ENCODE measurements around the gene MEPE.

Gene MEPE

DNA sequence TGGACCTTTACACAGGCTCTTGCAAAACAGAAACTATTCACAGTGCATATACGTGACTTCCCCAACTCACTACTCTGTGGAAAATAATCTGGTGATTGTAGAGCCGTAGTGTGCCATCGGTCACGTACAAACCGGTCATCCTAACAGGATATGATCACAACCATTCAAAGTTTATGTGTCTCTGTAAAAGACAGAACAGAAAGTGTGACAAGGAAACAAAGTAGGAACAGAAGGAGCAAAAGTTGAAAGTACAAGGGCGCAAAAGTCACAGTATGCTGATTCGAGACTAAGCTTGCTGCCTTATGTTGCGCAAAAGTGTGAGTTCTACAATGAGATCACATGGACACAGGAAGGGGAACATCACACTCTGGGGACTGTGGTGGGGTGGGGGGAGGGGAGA, 18.6 kb downstream of the MEPE start:
- no peak overlapping the region for H3K4me3 ChIP-seq (ENCODE audit: low read length)
- no peak for DNase-seq (ENCODE audit: low read depth)
- no peak for TF ChIP-seq CTCF (conservative IDR thresholded peaks at IDR 0.05; ENCODE audit: low read length)

DNA sequence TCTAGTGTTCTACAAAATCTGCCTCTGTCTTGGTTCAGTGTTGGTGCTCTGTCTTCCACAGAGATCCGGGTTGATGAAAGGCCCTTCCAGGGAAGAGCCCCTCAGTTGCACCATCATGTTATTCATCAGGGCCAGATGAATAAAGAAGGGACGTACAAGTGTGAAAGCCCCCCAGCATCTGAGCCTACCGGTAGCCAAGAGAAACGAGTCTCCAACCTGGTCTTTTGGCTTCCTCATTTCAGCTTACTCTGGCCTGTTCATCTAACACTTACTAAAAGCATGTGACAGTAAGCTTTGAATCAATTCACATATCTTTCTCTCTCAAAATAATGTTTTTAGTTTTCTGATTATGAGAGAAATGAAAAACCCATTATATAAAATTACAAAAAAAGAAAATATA, 19.2 kb downstream of the MEPE start:
- no peak for DNase-seq (ENCODE audit: low read depth)
- H3K4me3 ChIP-seq (ENCODE audit: low read length) = no peak overlapping the region
- TF ChIP-seq CTCF (conservative IDR thresholded peaks at IDR 0.05; ENCODE audit: low read length) = no peak

GRCh38 chr4:87853108-87853507, 20.3 kb downstream of the MEPE start:
- peak; percentile 64 for TF ChIP-seq CTCF (conservative IDR thresholded peaks at IDR 0.05; ENCODE audit: low read length)
- H3K4me3 ChIP-seq (ENCODE audit: low read length) = no peak overlapping the region
- peak; percentile 61 for DNase-seq (ENCODE audit: low read depth)

- DNase-seq (ENCODE audit: low read depth) = no peak
- H3K4me3 ChIP-seq (ENCODE audit: low read length) = no peak overlapping the region
- TF ChIP-seq CTCF (conservative IDR thresholded peaks at IDR 0.05; ENCODE audit: low read length) = no peak
These were observed 21.1 kb downstream of the MEPE start for GRCh38 chr4:87853891-87854290.

DNA sequence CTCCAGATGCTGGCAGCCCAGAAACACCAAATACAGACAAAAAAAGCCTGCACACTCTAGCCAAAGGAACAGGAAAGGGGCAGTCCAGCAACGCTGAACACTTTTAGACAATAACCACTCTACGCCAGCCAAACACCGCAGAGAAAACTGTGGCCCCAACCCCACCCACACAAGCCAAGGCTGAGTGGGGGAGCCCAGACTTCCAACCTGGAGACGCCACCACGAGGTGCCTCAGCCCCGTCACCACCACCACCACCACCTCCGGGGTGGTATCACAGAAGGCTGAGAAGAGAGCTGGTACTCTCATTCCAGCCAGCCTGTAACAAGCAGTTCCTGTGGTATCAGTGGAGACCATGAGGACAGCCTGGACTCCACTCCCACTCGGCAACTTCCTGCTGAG, 22.8 kb downstream of the MEPE start:
- no peak overlapping the region for H3K4me3 ChIP-seq (ENCODE audit: low read length)
- no peak for DNase-seq (ENCODE audit: low read depth)
- TF ChIP-seq CTCF (conservative IDR thresholded peaks at IDR 0.05; ENCODE audit: low read length) = no peak

DNA sequence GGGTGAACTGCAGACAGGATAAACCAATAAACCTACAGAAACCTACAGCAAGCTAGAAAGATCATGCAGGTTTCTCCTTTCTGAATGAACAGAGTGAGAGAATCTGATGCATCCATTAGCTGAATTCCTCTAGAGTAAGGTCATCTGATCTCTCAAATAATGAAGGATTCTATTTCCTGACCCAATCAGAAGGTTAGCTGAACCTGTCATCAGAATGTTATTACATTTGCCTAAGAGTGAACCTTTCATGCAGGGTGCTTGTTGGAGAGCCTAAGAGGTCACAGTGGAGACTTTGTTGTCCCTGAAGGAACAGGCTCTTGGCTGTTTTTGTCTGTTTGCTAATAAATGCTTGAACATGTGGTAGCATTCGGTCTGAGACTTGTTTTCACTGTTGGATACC, 24.0 kb downstream of the MEPE start:
- DNase-seq (ENCODE audit: low read depth) = no peak
- no peak overlapping the region for H3K4me3 ChIP-seq (ENCODE audit: low read length)

GRCh38 chr4:87857789-87858188, 25.0 kb downstream of the MEPE start:
- no peak overlapping the region for H3K4me3 ChIP-seq (ENCODE audit: low read length)
- no peak for DNase-seq (ENCODE audit: low read depth)
- no peak for TF ChIP-seq CTCF (conservative IDR thresholded peaks at IDR 0.05; ENCODE audit: low read length)

More for the DNA sequence above, 24.0 kb downstream of the MEPE start:
- no peak for TF ChIP-seq CTCF (conservative IDR thresholded peaks at IDR 0.05; ENCODE audit: low read length)
